HG02981 (cell line): ENCODE results near the gene PCDHGB3.
"Not testable (repeated sequence)": the region's sequence is repeated elsewhere in the genome, so short reads cannot be mapped to it uniquely, and the experiment has no call there.

ENCODE experiments used
- ATAC-seq: cut with Tn5 transposase; IDR thresholded peaks from one replicate; pipeline ENCODE4 v1.9.1; 2021; ENCODE audit warnings: mild to moderate bottlenecking, moderate library complexity; ENCODE audit not compliant: unreplicated experiment

PCDHGB3 gene

DNA sequence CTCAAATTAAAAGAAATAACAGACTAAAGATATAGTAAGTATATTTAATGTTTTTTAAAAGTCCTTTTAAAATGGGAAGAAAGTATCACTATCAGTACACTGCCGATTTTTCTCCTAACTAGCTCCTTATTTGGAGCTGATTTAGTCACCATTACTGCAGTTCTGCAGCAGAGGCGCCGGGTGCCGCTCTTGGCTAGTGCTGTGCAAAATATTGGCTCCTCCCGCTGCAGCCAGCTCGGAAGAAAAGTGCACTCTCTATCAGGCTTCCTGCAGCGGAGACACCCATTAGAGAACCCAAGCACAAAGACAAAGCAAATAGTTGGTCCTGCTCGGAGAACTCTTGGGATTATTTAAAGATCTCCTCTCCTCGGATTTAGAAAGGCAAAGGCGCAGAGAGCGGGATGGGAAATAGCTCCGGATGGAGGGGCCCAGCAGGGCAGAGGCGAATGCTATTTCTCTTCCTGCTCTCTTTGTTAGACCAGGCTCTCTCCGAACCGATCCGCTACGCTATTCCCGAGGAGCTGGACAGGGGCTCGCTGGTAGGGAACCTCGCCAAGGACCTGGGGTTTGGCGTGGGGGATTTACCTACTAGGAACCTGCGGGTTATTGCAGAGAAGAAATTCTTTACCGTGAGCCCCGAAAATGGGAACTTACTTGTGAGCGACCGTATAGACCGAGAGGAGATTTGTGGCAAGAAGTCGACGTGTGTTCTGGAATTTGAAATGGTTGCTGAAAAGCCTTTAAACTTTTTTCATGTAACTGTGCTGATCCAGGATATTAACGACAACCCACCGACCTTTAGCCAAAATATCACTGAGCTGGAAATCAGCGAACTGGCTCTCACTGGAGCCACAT is at the start of gene PCDHGB3:
TSS of gene PCDHGB3 (plus strand) at position 249 of the 855 bp plus-strand sequence. CDS start at position 402, 153 bp downstream.
- peak; percentile 84 for ATAC-seq

DNA sequence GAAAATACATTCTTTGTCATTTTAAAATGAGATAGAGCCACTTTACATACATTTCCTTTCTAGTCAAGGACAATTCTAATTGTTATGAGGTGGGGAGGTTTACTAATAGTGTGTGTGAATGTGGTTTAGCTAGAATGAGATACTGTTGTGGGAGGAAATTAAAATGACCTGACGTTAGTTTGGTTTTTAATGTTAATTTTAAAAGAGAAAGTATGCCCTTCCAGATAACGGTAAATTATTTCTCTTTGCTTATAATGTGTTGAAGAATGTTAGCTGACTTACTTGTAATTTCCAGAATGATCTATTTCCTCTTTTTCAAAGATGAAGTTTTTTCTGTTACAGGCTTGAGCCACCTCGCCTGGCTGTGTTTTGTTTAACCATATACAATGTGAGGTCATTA is 47.8 kb upstream of the PCDHGB3 start:
- ATAC-seq: no peak

DNA sequence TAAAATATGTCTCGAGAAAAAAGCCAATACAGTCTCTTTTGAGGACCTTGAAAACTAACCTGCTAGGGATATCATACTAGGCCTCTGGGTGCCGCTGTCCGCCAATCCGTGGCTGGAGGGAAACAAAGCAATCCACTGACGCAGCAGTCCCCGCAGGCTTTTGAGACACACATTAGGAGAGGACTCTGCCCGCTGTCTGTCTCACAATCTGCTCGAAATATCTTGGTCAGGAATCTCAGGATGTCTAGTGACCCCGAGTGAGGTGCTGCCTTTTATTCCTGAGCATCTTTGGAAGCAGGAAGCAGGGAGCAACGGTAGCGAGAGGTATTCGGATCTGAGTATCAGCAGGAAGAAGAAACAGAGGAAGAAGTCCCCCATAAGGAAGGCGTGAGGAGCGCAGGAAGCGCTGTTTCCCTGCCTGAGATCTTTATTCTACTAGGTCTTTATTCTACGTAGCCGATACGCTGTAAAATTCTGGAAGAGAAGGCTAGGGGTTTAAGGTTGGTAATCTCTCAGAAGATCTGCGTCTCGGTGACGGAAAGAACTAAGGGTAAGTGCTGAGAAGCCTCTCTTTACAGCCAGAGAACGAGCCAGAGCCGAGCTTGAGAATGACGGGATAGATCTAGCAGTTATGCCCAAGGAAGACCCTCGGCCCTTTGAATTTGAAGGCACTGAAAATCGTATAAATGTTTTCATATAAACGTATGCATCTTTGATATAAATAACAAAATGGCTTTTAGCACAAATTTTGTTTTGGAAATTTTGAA is 43.8 kb upstream of the PCDHGB3 start:
- peak; percentile 81 for ATAC-seq

DNA sequence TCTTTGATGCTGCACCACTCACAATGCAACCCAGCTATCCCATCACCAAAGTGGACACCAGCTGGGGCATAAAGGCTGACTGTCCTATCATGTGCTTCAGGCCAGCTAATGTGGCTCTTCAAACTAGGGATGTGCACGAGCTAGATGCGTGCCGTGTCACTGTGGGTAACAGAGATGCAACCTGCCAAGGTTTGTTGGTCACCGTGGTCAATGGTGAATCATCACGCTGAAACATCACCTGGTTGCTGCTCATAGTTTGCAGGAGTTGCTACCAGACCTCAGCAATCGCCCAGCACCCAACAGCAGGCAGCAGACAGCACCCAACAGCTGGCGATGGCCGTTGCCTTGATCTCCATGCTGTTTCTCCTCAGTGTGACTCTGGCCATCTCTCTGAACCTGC is 41.8 kb upstream of the PCDHGB3 start:
- no peak for ATAC-seq

DNA sequence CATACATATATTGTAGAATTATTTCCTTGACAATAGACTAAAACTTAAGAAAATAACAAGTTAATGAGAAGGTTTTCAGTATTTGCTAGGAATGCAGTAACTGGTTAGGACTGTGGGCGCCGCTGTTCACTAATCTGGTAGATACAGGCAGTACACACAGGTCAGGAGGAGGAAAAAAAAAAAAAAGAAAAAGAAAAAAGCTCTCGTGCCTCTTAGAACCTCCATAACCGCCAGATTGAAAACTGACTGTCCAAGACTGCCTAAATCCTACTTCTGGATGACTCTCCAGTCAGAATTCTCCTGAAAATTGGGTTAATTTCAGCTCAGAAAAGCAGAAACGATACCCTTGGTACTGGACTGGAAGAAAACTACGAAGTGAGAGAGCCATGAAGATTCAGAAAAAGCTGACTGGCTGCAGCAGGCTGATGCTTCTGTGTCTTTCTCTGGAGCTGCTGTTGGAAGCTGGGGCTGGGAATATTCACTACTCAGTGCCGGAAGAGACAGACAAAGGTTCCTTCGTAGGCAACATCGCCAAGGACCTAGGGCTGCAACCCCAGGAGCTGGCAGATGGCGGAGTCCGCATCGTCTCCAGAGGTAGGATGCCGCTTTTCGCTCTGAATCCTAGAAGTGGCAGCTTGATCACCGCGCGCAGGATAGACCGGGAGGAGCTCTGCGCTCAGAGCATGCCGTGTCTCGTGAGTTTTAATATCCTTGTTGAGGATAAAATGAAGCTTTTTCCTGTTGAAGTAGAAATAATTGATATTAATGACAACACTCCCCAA is 39.6 kb upstream of the PCDHGB3 start, which contains the start of gene PCDHGA1:
TSS of gene PCDHGA1 (plus strand) at position 216 of the 782 bp plus-strand sequence.
- no peak for ATAC-seq

DNA sequence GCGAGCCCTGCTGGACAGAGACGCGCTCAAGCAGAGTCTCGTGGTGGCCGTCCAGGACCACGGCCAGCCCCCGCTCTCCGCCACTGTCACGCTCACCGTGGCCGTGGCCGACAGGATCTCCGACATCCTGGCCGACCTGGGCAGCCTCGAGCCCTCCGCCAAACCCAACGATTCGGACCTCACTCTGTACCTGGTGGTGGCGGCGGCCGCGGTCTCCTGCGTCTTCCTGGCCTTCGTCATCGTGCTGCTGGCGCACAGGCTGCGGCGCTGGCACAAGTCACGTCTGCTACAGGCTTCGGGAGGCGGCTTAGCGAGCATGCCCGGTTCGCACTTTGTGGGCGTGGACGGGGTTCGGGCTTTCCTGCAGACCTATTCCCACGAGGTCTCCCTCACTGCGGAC is 37.5 kb upstream of the PCDHGB3 start:
- not testable (repeated sequence) for ATAC-seq

DNA sequence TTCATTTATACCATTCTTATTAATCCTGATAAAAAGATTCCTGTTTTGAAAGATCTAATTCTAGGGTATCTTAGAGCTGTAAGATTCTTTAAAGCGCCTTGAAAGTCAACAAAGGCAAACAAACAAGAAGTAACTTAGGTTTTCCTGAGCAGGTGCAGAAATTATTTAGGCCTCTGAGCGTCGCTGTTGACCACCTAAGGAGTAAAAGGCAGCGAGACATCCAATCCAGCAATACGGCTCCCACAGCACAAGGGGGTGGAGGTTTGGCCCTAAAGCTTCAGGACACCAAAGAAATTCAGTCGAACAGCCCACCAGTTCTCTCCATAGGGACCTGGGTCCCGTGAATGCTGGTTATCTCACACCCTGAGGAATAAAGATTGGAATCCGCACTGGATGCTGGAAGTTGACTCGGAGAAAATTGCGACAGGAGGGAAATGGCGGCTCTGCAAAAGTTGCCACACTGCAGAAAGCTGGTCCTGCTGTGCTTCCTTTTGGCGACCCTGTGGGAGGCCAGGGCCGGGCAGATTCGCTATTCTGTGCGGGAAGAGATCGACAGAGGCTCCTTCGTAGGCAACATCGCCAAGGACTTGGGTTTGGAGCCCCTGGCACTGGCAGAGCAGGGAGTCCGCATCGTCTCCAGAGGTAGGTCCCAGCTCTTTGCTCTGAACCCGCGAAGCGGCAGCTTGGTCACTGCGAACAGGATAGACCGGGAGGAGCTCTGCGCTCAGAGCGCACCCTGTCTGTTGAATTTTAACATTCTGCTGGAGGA is 31.3 kb upstream of the PCDHGB3 start, which contains the start of gene PCDHGA2:
TSS of gene PCDHGA2 (plus strand) at position 223 of the 769 bp plus-strand sequence.
- ATAC-seq: no peak

DNA sequence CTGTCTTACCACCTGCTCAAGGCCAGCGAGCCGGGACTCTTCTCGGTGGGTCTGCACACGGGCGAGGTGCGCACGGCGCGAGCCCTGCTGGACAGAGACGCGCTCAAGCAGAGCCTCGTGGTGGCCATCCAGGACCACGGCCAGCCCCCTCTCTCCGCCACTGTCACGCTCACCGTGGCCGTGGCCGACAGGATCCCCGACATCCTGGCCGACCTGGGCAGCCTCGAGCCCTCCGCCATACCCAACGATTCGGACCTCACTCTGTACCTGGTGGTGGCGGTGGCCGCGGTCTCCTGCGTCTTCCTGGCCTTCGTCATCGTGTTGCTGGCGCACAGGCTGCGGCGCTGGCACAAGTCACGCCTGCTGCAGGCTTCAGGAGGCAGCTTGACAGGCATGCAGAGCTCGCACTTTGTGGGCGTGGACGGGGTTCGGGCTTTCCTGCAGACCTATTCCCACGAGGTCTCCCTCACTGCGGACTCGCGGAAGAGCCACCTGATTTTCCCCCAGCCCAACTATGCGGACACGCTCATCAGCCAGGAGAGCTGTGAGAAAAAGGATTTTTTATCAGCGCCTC is 29.2 kb upstream of the PCDHGB3 start:
- ATAC-seq: not testable (repeated sequence)

DNA sequence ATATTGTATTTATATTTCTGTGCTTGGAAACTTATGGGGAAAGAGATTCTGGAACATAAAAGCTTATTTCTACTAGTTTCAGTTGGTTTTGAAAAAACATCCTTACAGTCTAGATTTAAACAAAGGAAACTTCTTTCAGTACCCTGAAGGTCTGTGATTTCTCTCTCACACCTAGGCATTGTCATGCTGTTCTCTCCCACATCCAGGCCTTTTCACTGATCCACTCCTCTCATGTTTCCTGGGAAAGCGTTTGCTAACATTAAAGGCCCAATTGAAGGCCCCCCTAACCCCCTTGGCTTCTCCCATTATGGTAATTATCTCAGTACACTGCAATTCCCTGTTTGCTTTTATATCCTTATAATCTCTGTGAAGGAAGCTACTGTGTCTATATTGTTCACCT is 27.3 kb upstream of the PCDHGB3 start:
- no peak for ATAC-seq

DNA sequence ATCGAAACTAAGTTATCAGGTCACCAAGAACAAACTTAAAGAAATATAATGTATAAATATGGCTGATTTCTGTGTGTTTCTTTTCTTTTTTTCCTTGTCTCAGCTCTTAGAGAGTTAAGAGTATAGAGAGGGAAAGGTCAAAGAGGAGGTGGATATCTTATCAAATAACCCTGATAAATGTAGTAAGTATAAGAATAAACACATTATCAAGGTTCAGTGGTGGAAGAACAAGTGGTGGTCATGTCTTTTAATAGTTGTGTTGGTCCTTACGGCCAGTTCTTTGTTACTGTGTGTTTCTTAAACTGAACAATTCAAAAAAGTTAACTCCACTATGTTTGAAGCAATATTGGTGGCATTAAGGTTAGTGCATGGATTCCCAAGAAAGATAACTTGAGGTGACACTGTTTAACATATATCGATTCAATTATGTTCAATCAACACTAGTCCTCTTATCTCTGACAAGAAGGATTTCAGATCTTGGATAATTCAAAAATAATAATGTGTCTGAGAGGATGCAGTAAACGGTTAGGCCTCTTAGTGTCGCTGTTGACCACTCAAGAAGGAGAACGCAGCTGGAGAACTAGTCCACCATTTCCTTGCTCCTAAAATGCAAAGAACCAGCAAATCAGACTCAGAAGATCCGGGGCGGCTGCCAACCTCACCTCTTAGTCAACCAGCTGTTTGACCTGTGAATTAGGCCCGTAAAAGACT is 26.6 kb upstream of the PCDHGB3 start, which contains the start of gene PCDHGA3:
TSS of gene PCDHGA3 (plus strand) at position 588 of the 711 bp plus-strand sequence. CDS start 205 bp downstream, outside the sequence.
- ATAC-seq: no peak

DNA sequence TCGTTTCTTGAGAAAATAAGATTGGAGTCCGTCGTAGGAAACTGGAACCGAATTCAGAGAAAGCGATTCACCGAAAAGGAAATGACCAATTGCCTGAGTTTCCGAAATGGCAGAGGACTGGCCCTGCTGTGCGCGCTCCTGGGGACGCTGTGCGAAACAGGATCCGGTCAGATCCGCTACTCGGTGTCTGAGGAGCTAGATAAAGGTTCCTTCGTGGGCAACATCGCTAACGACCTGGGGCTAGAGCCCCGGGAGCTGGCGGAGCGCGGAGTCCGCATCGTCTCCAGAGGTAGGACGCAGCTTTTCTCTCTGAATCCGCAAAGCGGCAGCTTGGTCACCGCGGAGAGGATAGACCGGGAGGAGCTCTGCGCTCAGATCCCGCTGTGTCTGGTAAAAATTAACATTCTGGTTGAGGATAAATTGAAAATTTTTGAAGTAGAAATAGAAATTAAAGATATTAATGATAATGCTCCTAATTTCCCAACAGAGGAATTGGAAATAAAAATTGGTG is 26.0 kb upstream of the PCDHGB3 start:
- no peak for ATAC-seq

DNA sequence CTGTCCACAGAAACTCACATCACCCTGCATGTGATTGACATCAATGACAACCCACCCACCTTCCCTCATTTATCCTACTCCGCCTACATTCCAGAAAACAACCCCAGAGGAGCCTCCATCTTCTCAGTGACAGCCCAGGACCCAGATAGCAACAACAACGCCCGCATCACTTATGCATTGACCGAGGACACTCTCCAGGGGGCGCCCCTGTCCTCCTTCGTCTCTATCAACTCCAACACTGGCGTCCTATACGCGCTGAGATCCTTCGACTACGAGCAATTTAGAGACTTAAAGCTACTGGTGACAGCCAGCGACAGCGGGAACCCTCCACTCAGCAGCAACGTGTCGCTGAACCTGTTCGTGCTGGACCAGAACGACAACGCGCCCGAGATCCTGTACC is 24.7 kb upstream of the PCDHGB3 start:
- no peak for ATAC-seq

DNA sequence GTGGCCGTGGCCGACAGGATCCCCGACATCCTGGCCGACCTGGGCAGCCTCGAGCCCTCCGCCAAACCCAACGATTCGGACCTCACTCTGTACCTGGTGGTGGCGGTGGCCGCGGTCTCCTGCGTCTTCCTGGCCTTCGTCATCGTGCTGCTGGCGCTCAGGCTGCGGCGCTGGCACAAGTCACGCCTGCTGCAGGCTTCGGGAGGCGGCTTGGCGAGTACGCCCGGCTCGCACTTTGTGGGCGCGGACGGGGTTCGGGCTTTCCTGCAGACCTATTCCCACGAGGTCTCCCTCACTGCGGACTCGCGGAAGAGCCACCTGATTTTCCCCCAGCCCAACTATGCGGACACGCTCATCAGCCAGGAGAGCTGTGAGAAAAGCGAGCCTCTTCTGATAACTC is 24.0 kb upstream of the PCDHGB3 start:
- not testable (repeated sequence) for ATAC-seq

DNA sequence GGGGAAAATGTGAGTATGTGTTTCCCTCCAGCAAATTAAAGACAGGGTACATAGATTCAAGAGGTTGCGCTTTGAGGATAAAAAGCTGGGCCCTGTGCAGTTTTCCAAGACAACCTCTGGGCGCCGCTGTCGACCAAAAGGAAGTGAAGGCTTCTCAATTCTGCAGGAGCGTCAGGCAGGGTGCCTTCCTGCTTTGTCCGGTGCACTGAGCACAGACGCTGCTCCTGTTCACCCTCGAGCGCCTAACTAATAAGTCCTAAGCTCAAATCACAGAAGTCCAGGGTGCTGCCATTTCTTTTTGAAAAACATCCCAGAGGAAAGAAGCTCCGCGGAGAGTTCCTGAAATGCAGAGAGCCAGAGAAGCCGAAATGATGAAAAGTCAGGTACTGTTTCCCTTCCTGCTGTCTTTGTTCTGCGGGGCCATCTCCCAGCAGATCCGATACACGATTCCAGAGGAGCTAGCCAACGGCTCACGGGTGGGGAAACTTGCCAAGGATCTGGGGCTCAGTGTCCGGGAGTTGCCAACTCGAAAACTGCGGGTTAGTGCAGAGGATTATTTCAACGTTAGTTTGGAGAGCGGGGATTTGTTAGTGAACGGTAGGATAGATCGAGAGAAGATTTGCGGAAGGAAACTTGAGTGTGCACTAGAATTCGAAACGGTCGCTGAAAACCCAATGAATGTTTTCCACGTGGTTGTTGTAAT is 20.0 kb upstream of the PCDHGB3 start, which contains the start of gene PCDHGB1:
TSS of gene PCDHGB1 (plus strand) at position 183 of the 703 bp plus-strand sequence. CDS start at position 345, 162 bp downstream.
- peak; percentile 45 for ATAC-seq

DNA sequence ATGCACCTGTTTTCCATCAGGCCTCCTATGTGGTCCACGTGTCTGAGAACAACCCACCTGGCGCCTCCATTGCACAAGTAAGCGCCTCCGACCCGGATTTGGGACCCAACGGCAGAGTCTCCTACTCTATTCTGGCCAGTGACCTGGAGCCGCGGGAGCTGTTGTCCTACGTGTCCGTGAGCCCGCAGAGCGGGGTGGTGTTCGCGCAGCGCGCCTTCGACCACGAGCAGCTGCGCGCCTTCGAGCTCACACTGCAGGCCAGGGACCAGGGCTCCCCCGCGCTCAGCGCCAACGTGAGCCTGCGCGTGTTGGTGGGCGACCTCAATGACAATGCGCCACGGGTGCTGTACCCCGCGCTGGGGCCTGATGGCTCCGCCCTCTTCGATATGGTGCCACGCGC is 18.5 kb upstream of the PCDHGB3 start:
- no peak for ATAC-seq

DNA sequence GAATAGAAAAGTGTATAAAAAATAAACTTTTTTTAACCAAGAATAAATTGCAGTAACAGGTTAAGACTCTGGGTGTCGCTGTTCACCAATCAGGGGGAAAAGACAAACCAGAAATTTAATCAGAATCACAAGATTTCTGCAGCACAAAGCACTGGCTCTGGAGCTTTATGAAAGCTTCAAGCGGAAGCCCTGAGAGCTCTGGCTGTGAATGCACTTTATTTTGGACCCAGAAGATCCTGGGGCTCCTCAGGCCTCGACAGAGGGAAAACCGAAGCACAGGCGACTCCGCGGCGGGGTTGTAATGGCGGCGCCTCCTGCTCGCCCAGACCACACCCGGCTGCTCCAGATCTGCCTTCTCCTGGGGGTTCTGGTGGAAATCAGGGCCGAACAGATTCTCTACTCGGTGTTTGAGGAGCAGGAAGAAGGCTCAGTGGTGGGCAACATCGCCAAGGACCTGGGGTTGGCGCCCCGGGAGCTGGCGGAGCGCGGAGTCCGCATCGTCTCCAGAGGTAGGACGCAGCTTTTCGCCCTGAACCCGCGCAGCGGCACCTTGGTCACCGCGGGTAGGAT is 15.1 kb upstream of the PCDHGB3 start, which contains the start of gene PCDHGA4:
TSS of gene PCDHGA4 (plus strand) at position 122 of the 570 bp plus-strand sequence. CDS start at position 209, 87 bp downstream.
- no peak for ATAC-seq

DNA sequence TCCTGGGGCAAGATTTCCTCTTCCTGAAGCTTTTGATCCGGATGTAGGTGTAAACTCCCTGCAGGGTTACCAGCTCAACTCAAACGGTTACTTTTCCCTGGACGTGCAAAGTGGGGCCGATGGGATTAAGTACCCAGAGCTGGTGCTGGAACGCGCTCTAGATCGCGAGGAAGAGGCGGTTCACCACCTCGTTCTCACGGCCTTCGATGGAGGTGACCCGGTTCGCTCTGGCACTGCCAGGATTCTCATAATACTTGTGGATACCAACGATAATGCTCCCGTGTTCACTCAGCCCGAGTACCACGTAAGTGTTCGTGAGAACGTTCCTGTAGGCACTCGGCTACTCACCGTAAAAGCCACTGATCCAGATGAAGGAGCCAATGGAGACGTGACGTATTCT is 14.4 kb upstream of the PCDHGB3 start:
- ATAC-seq: no peak

DNA sequence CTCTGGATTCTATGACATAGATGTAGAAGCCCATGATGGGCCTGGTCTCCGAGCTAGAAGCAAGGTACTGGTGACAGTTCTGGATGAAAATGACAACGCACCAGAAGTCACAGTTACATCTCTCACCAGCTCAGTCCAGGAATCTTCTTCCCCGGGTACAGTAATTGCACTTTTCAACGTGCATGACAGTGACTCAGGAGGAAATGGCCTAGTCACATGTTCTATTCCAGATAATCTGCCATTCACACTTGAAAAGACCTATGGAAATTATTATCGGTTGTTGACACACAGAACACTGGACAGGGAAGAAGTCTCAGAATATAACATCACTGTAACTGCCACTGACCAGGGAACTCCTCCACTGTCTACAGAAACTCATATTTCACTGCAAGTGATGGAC is 13.9 kb upstream of the PCDHGB3 start:
- ATAC-seq: no peak
